K562 (cell line): ENCODE results near the gene EFCC1. TPM values are rescaled to one million over a fixed set of nuclear protein-coding genes. Genes with fewer than 3 reads are reported as not detected.

Experiments
- ATAC-seq: fragments of 200-7000 bp; cut with Tn5 transposase; 3 replicates; pipeline ENCODE4 v1.9.1; 2020; ENCODE audit warnings: moderate library complexity
- BruUV-seq: library from RNA; stranded (reverse); fragments of 400-500 nt; replicated peaks from 2 replicates; lab custom pipeline; 2021; lab: Mats Ljungman, UMichigan
- CTCF ChIA-PET: fragments of 300-600 bp; formaldehyde crosslinking; extraction: SDS; loops from one replicate; lab custom pipeline; 2021; ENCODE audit warnings: low intra/inter-chr PET ratio; lab: Yijun Ruan, JAX
- POLR2A ChIA-PET: fragments of 300-600, 350-650 bp; sonication (Branson Sonifier 250); formaldehyde crosslinking; extraction: SDS; loops from one replicate; lab custom pipeline; 2021; ENCODE audit warnings: antibody characterized with exemption, inconsistent platforms; lab: Yijun Ruan, JAX
- DNase-seq, 4 experiments: peaks; one replicate each; pipeline versions ENCODE4 v3.0.0 to v3.0.0-alpha.2; 2011 to 2018; ENCODE audit warnings: low spot score in 3 of 4, mixed read lengths in 3 of 4; ENCODE audit errors: extremely low read depth in 1 of 4
- FAIRE-seq: peaks from 2 replicates; lab custom pipeline; 2011; peaks lifted over from hg19 to GRCh38; lab: Jason Lieb, UNC
- H2AFZ ChIP-seq: 2 replicates; pipeline ENCODE4 v1.6.0; 2011; ENCODE audit warnings: low read depth, low read length, control low read depth, inconsistent platforms
- H3K27ac ChIP-seq: fragments of 200-600 bp; 3 replicates; pipeline ENCODE4 v1.8.0; 2011; ENCODE audit warnings: low read depth, mild to moderate bottlenecking, control low read depth, inconsistent platforms, low read length, moderate library complexity, mixed read lengths; ENCODE audit errors: extremely low read depth
- H3K27me3 ChIP-seq, 2 experiments: fragments of 300-600 bp in 1 of 2; 2 replicates in 1 of 2; 3 replicates in 1 of 2; pipeline versions ENCODE4 v1.6.0 to v1.8.0; 2011; ENCODE audit warnings: inconsistent platforms in 2 of 2, low read length in 2 of 2, mild to moderate bottlenecking in 1 of 2, mixed read lengths in 1 of 2, moderate library complexity in 1 of 2; ENCODE audit not compliant: control insufficient read depth in 2 of 2, insufficient read depth in 2 of 2
- H3K36me3 ChIP-seq: fragments of 300-600 bp; 3 replicates; pipeline ENCODE4 v1.8.0; 2011; ENCODE audit warnings: mild to moderate bottlenecking, low read length, inconsistent platforms; ENCODE audit not compliant: control insufficient read depth, insufficient read depth
- H3K4me1 ChIP-seq, 2 experiments: fragments of 200-600 bp in 1 of 2; replicated peaks in 1 of 2; 2 replicates in 1 of 2; 3 replicates in 1 of 2; pipeline versions ENCODE4 v1.5.1 to v1.8.0; 2011; ENCODE audit warnings: inconsistent platforms in 2 of 2, low read length in 2 of 2, mild to moderate bottlenecking in 1 of 2, mixed read lengths in 1 of 2, moderate library complexity in 1 of 2; ENCODE audit not compliant: control insufficient read depth in 2 of 2, insufficient read depth in 2 of 2
- H3K4me2 ChIP-seq: 2 replicates; pipeline ENCODE4 v1.6.1; 2011; ENCODE audit warnings: low read length, control low read depth, inconsistent platforms, mixed read lengths; ENCODE audit not compliant: insufficient read depth
- H3K4me3 ChIP-seq: fragments of 200-600 bp; sonication (generic), shearing (Covaris generic); 2 replicates; pipeline ENCODE4 v1.5.1; 2016; ENCODE audit warnings: control low read depth, inconsistent platforms
- H3K79me2 ChIP-seq: fragments of 200-600 bp; 3 replicates; pipeline ENCODE4 v1.8.0; 2011; ENCODE audit warnings: low read length, inconsistent platforms; ENCODE audit not compliant: control insufficient read depth, insufficient read depth
- H3K9ac ChIP-seq, 2 experiments: 2 replicates each; pipeline versions ENCODE4 v1.6.0 to v1.6.1; 2011; ENCODE audit warnings: low read depth in 2 of 2, low read length in 2 of 2, control low read depth in 1 of 2, inconsistent platforms in 1 of 2, mild to moderate bottlenecking in 1 of 2, mixed read lengths in 1 of 2; ENCODE audit not compliant: insufficient read depth in 1 of 2
- H3K9me1 ChIP-seq: one replicate; pipeline ENCODE4 v1.6.0; 2011; ENCODE audit warnings: inconsistent platforms, mild to moderate bottlenecking, low read length, moderate library complexity; ENCODE audit not compliant: control insufficient read depth, insufficient read depth
- H3K9me3 ChIP-seq: replicated peaks from 2 replicates; pipeline ENCODE4 v1.5.1; 2011; ENCODE audit warnings: low read depth, low read length, inconsistent platforms; ENCODE audit not compliant: control insufficient read depth, insufficient read depth
- H4K20me1 ChIP-seq: replicated peaks from 2 replicates; pipeline ENCODE4 v1.6.1; 2011; ENCODE audit warnings: low read length, inconsistent platforms, mixed read lengths; ENCODE audit not compliant: control insufficient read depth, insufficient read depth
- E2F4 ChIP-seq: sonication (generic); formaldehyde crosslinking; IDR thresholded peaks from 2 replicates; pipeline ENCODE4 v1.8.0; 2022; ENCODE audit warnings: mild to moderate bottlenecking, low read depth, missing genetic modification reagents
- ETS1 ChIP-seq: conservative IDR thresholded peaks from 2 replicates; pipeline ENCODE4 v1.6.1; 2011; ENCODE audit warnings: low read depth, mild to moderate bottlenecking, low read length; ENCODE audit not compliant: control insufficient read depth
- HOXB6 ChIP-seq: fragments of 250-450 bp; sonication (Bioruptor Pico); IDR thresholded peaks from 2 replicates; pipeline ENCODE4 v1.5.1; 2022; ENCODE audit warnings: mild to moderate bottlenecking, borderline replicate concordance
- PHB ChIP-seq: fragments of 250-450 bp; sonication (Bioruptor Pico); IDR thresholded peaks from 2 replicates; pipeline ENCODE4 v1.5.0; 2021
- POLR2AphosphoS2 ChIP-seq: IDR thresholded peaks from 2 replicates; pipeline ENCODE4 v1.6.1; 2012; ENCODE audit warnings: low read length, improper control_type of control experiment
- POLR2B ChIP-seq: fragments of 450-650 bp; IDR thresholded peaks from 2 replicates; pipeline ENCODE4 v1.6.1; 2018; ENCODE audit warnings: low read depth; ENCODE audit not compliant: partially characterized antibody
- PTBP1 ChIP-seq: fragments of 200-400 bp; formaldehyde crosslinking; IDR thresholded peaks from 2 replicates; pipeline ENCODE4 v1.6.1; 2017; ENCODE audit warnings: low read depth, low read length
- XRCC4 ChIP-seq: IDR thresholded peaks from one replicate; pipeline ENCODE4 v1.6.1; 2011; ENCODE audit not compliant: insufficient read depth, insufficient read length; ENCODE audit errors: extremely low read depth
- ZBTB8A ChIP-seq: fragments of 450-650 bp; IDR thresholded peaks from 2 replicates; pipeline ENCODE4 v1.6.1; 2018; ENCODE audit warnings: mild to moderate bottlenecking, moderate library complexity; ENCODE audit not compliant: partially characterized antibody
- ZEB2 ChIP-seq: fragments of 450-650 bp; IDR thresholded peaks from 2 replicates; pipeline ENCODE4 v1.6.1; 2016
- WGBS: fragments of 100-300 bp; shearing (Covaris generic); methylation state at CpG from one replicate; pipeline ENCODE4 v1.1.6; 2016; ENCODE audit warnings: low coverage, mixed read lengths; ENCODE audit not compliant: insufficient coverage; ENCODE audit errors: missing lambda C conversion rate; 5-methylcytosine and 5-hydroxymethylcytosine counted together
- in situ Hi-C: fragments of 300-500 bp; cut with MboI; formaldehyde crosslinking; loops from 4 replicates; pipeline ENCODE4 v1.15.0; 2018; ENCODE audit warnings: inconsistent platforms, mixed read lengths
- intact Hi-C: fragments of 100-400 bp; cut with micrococcal nuclease; formaldehyde crosslinking; loops from 2 replicates; pipeline ENCODE4 v1.14.2; 2022
- polyA plus RNA-seq, 8 experiments: library from polyadenylated mRNA; depleted of rRNA in 4 of 8; stranded (reverse) in 5 of 8; unstranded in 3 of 8; fragments of >200 nt; fragmentation: Nextera tagmentation in 2 of 8; fragmentation: Illumina TruSeq in 1 of 8; extraction: Ambion mirVana in 2 of 8; extraction: Trizol in 1 of 8; gene quantifications; 2 replicates each; pipeline versions ENCODE4 v1.2.1 to v1.2.3, GENCODE V29; 2011 to 2014; ENCODE audit warnings: inconsistent platforms in 1 of 8, missing spikeins in 1 of 8
- total RNA-seq, 7 experiments: library from RNA; depleted of rRNA in 6 of 7; stranded (reverse); fragments of >200 nt in 6 of 7; fragmentation: Illumina TruSeq in 2 of 7; extraction: Trizol in 2 of 7; gene quantifications; 2 replicates each; pipeline versions ENCODE4 v1.2.1 to v1.2.3, GENCODE V29; 2011 to 2021; ENCODE audit warnings: low replicate concordance in 1 of 7
- TF ChIP-seq, protein P1 (sequence below): fragments of 200-800 bp; sonication (Bioruptor generic); IDR thresholded peaks from 2 replicates; pipeline ENCODE4 v1.6.1; 2017; ENCODE audit warnings: missing genetic modification characterization, missing compliant biosample characterization
- TF ChIP-seq, protein P2 (sequence below): fragments of 250-450 bp; sonication (Bioruptor Pico); IDR thresholded peaks from 2 replicates; pipeline ENCODE4 v1.4.0; 2020; ENCODE audit warnings: borderline replicate concordance
- TF ChIP-seq, protein P3 (sequence below): fragments of 450-650 bp; IDR thresholded peaks from 2 replicates; pipeline ENCODE4 v1.6.1; 2017; ENCODE audit warnings: antibody characterized with exemption, mild to moderate bottlenecking

Gene EFCC1
- total and polyA plus RNA-seq, 9 of the 15 experiments (the other 6 are each of a cell fraction or from before 2014, with no cell fraction given), result not detected

GRCh38 chr3:129068291-129068886 is 67.3 kb downstream of the EFCC1 start:
- in situ Hi-C loops (no loop called here), intact Hi-C loops (no loop called here)
- Histone ChIP-seq H3K27me3 (no peaks in the 10 kb centered on the region), H3K9ac (no peak overlapping the region), H2AFZ (no peak overlapping the region), H3K9me3 (no peaks in the 10 kb centered on the region), H3K4me2 (no peak overlapping the region), H3K27ac (no peak overlapping the region), H3K4me3 (no peak overlapping the region), H3K9me1 (no peaks in the 10 kb centered on the region), H3K36me3 (no peaks in the 10 kb centered on the region), H4K20me1 (no peaks in the 10 kb centered on the region), H3K4me1 (no peaks in the 10 kb centered on the region; a peak in 1 of 5 replicates), H3K79me2 (no peaks in the 10 kb centered on the region)
- 100% methylated on average over 3 of the region's 44 CpGs for WGBS
- FAIRE-seq, result no peak
- CTCF ChIA-PET, result no interaction called here
- no peak for ATAC-seq
- no peak for DNase-seq
- no TSS peak for BruUV-seq
- POLR2A ChIA-PET, result interaction anchor here (1.1 kb wide), 1 partner anchor 14 kb away, joined by 3 read pairs; no protein-coding TSS in a partner anchor
- TF ChIP-seq POLR2B (no peak), POLR2AphosphoS2 (no peak), XRCC4 (no peak), PHB (CRISPR knock-in tag) (no peak), PTBP1 (no peak), ETS1 (no peak), ZBTB8A (no peak), HOXB6 (no peak), E2F4 (CRISPR knock-in tag) (no peak), ZEB2 (no peak)
- TF ChIP-seq, protein P1, sequence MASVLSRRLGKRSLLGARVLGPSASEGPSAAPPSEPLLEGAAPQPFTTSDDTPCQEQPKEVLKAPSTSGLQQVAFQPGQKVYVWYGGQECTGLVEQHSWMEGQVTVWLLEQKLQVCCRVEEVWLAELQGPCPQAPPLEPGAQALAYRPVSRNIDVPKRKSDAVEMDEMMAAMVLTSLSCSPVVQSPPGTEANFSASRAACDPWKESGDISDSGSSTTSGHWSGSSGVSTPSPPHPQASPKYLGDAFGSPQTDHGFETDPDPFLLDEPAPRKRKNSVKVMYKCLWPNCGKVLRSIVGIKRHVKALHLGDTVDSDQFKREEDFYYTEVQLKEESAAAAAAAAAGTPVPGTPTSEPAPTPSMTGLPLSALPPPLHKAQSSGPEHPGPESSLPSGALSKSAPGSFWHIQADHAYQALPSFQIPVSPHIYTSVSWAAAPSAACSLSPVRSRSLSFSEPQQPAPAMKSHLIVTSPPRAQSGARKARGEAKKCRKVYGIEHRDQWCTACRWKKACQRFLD (CRISPR knock-in tag), result no peak
- TF ChIP-seq, protein P2, sequence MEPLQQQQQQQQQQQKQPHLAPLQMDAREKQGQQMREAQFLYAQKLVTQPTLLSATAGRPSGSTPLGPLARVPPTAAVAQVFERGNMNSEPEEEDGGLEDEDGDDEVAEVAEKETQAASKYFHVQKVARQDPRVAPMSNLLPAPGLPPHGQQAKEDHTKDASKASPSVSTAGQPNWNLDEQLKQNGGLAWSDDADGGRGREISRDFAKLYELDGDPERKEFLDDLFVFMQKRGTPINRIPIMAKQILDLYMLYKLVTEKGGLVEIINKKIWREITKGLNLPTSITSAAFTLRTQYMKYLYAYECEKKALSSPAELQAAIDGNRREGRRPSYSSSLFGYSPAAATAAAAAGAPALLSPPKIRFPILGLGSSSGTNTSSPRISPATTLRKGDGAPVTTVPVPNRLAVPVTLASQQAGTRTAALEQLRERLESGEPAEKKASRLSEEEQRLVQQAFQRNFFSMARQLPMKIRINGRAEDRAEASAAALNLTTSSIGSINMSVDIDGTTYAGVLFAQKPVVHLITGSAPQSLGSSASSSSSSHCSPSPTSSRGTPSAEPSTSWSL (CRISPR knock-in tag), result no peak
- TF ChIP-seq, protein P3, sequence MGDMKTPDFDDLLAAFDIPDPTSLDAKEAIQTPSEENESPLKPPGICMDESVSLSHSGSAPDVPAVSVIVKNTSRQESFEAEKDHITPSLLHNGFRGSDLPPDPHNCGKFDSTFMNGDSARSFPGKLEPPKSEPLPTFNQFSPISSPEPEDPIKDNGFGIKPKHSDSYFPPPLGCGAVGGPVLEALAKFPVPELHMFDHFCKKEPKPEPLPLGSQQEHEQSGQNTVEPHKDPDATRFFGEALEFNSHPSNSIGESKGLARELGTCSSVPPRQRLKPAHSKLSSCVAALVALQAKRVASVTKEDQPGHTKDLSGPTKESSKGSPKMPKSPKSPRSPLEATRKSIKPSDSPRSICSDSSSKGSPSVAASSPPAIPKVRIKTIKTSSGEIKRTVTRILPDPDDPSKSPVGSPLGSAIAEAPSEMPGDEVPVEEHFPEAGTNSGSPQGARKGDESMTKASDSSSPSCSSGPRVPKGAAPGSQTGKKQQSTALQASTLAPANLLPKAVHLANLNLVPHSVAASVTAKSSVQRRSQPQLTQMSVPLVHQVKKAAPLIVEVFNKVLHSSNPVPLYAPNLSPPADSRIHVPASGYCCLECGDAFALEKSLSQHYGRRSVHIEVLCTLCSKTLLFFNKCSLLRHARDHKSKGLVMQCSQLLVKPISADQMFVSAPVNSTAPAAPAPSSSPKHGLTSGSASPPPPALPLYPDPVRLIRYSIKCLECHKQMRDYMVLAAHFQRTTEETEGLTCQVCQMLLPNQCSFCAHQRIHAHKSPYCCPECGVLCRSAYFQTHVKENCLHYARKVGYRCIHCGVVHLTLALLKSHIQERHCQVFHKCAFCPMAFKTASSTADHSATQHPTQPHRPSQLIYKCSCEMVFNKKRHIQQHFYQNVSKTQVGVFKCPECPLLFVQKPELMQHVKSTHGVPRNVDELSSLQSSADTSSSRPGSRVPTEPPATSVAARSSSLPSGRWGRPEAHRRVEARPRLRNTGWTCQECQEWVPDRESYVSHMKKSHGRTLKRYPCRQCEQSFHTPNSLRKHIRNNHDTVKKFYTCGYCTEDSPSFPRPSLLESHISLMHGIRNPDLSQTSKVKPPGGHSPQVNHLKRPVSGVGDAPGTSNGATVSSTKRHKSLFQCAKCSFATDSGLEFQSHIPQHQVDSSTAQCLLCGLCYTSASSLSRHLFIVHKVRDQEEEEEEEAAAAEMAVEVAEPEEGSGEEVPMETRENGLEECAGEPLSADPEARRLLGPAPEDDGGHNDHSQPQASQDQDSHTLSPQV, result no peak
